Glomerular endothelial cell (primary cell): ENCODE measurements around the gene METTL1. TPM values are rescaled to one million over a fixed set of nuclear protein-coding genes. Genes with fewer than 3 reads are reported as not detected.

Experiments
- DNase-seq: peaks from one replicate; pipeline ENCODE4 v3.0.0-alpha.2; 2011; ENCODE audit warnings: low read depth, low spot score; ENCODE audit errors: extremely low read depth
- total RNA-seq: library from RNA; depleted of rRNA; stranded (reverse); fragments of >200 nt; gene quantifications from 2 replicates; pipeline ENCODE4 v1.2.3, GENCODE V29; 2015

METTL1 gene
- total RNA-seq, 1 donor from 2014 or later = 11.3 TPM

DNA sequence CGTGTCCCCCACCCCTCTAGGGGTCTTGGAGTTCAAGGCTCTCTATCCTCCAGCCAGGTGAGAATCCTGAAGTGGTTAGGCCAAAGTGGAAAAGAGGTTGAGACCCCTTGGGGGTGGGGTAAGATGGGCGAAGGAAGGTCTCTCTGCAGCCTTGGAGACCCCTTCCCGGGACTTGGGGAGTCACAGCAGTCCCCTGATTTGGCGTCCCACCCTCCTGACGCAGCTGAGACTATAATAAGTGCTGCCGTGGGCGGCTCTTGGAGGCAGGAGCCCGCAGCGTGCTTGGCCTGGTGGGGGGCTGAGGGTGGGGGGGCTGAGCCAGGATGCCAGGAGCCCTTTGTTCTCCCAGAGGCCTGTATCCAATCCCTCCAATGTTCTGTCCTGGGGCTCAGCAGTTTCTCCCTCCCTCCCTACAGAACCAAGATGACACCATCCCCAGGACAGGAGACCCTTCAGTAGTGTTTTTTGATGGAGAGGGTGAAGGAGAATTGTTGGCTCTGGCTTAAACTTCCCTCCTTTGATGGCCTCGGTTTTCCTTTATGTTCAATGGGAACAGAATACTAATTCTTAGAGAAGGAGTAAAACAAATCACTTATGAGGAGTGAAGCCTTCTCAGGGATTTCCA is 31.9 kb downstream of the METTL1 start:
- DNase-seq = no peak

DNA sequence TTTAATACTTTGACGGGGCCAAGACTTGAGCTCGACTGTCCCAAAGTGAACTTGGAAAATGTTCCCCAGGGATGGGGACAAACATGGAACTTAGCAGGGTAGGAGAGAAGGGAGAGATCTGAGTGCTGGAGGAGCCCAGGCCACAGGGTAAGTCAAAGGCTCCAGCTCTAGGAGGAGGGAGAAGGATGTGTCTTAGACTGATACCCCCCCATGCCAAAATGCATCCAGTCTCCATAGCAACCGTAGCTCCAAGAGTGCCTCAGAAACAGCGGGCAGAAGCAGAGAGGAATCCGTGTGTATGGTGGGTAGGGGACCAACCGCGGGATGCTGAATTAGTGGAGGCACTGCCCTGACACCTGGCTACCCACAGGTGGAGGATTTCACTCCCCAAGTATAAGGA is 32.5 kb downstream of the METTL1 start:
- no peak for DNase-seq

DNA sequence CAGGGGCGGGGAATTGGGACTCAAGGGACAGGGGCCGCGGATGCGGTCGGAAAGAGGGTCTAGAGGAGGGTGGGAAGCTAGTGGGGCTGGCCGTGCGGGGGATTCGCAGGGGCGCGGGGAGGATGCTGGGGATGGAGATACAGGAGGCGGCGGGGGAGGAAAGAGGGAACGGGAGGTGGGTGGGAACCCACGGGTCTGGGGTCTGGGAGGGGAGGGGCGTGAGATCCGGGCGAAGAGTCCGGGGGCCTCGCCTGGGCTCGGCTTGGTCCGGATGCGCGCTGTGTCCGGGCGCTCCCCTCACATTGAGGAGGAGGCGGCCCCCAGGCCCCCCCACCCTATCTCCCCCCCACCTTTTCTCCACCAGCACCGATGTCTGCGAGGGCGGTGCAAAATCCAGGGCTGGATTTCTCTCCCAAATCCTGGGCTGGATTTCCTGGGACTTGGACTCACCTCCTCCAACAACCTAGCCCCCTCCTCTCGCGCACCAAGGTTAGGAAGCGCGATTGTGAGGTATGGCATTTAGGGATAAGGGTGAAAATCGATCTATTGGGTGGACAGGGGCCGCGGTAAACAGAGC is 33.2 kb downstream of the METTL1 start, which contains the start of gene AGAP2:
Gene AGAP2, minus strand, starts transcription at position 82 of the 577 bp plus-strand sequence. CDS start 496 bp downstream, outside the sequence.
- no peak for DNase-seq

DNA sequence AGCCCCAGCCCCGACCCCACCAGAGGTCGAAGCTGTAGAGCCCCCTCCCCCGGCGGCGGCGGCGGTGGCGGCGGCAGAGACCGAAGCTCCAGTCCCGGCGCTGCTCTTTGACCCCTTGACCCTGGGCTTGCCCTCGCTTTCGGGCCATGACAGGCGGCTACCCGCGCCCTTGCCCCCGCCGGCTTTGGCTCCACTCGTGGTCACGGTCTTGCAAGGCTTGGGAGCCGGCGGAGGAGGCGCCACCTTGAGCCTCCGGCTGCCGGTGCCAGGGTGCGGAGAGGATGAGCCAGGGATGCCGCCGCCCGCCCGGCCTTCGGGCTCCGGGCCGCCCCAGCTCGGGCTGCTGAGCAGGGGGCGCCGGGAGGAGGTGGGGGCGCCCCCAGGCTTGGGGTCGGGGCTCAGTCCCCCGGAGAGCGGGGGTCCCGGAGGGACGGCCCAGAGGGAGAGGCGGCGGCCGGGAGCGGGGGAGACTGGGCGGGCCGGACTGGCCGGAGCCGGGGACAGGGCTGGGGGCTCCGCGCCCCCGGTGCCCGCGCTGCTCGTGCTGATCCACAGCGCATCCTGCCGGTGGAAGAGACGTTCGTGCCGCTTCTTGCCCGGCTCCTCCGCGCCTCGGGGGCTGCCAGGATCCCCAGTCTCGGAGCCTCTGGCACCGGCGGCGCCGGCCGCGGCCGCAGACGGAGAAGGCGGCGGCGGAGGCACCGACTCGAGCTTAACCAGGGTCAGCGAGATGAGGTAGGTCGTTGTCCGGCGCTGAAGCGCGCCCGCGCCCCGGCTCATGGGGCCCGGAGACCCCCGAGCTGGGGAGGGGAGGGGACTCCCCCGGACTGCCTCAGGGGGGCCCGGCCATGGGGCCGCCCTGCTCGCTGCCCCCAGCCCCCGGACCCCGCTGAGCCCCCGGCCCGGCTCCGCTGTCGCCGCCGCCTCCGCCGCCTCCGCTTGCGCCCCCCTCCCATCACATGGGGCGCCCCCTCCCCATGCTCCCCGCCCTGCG is 34.1 kb downstream of the METTL1 start:
- DNase-seq = no peak

DNA sequence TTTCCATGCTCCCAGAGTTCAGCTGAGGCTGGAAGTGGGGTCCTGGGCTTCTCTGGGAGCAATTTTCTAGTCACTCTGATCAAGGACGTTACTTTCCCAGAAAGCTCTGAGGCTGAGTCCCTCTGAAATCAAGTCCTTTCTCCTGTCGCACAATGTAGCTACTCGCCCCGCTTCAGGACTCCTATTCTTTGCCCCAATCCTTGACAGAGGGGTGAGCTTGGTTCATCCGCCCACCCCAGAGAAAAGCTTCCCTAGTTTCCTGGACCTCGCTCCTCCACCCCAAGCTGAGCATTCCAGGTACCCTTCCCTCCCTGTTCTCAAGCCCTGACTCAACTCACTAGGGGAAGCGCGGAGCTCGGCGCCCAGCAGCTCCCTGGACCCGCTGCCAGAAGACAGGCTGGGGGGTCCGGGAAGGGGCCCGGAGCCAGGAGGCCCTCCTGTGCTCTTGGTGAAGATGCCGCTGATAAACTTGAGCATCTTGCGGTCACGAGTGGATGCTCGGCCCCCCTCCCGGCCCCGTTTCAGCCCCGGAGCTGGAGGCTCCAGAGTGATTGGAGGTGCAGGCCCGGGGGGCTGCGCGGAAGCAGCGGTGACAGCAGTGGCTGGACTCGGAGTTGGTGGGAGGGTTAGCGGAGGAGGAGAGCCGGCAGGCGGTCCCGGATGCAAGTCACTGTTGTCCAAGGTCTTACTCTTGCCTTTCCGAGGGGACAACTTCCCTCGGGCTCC is 35.0 kb downstream of the METTL1 start:
- DNase-seq = no peak

DNA sequence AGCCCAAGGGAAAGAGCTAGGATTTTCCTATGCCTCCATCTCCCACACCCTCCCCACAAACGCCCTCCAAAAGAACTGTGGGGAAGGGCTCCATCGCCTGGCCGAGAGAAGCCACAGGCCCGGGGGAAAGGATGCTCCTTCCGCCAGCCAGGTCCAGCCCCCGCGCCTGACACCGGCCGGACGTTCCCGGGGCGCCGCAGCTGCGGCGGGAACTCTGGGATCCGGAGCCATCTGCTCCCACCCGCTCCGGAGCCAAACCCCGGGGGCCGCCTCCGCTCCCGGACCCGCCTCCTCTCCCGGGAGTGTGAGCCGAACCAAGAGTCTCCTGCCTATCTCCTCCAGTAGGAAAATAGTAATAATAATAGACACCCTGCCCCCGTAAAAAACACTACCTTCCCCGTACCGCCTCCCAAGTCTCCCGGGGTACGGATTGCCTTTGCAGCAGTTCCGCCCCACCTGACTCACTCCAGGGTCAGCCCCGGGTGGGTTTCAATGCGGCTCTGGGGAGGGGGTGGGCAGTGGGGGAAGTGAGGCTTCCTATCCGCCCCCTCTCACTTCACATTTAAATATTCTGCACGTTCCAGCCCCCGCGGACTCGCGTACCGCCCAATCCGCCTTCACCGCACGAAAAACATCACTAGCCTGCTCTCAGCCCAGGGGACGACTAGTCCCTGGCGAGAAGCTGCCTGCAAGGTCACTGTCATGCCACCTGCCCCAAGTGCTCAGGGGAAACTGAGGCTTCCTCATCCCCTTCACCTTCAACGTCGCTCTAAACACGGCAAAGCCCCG is 35.8 kb downstream of the METTL1 start:
- no peak for DNase-seq

DNA sequence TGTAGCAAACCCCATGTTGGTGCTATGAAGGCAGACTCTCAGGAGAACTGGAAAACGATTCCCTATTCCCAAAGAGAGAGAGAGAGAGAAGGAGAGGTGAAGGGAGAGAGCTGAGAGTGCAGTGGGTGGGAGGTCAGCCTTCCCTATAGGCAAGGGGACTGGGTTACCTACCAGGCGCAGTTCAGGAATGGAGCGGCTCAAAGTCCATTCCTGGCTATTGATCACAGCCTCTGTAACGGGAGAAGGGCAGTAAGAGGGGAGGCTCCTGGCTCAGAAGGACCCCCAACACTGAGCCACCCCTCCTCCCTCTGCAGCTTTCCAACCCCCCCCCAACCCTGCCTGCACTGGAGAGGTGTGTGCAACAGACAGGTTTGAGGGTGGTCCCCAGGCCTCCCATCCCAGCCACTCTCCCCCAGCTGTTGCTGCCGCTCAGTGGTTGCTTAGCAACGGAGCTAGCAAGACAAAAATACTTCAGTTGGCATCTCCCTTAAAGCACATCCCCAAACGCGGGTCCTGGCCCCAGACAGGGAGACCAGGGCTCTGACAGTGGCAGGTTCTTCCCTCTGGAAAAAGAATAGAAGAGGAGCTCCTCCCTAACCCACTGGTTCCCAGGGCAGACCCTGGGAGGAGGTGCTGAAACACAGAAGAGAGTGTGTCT is 36.6 kb downstream of the METTL1 start:
- DNase-seq = no peak

DNA sequence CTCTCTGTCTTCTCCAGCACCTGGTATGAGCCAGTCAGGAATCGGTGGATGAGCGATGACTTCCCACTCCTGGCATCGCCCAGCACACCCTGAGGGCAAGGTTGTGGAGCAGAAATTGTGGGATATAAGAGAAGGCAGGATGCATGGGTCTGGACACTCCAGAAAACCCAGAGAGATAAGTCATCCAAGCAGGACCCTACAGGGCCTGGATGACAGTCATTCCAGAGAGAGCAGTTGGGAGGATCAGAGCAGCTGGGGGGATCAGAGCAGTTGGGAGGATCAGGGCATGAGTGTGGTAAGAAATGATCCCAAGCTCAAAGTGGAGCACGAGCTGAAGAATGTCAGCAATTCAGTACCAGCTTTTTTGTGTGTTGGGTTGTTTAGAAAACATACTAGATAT is 37.3 kb downstream of the METTL1 start:
- no peak for DNase-seq

DNA sequence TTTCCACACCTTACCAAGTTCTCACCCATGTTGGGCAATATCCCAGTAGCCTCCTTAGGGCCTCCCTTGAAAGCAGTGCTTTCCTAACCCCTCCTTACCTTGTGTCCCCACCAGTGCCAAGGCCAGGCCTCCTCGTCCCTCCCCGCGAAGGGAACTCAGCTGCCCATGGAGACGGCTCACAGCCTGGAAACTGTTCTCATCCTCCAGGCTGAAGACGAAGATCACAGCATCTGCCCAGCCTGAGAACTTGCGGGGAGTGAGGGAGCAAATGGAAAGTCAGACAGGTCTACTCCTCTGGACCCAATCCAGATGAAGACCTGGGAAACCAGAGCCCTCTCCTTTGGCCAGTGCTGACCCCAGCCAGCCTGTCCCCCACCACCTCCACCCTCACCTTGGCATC is 38.0 kb downstream of the METTL1 start:
- no peak for DNase-seq

DNA sequence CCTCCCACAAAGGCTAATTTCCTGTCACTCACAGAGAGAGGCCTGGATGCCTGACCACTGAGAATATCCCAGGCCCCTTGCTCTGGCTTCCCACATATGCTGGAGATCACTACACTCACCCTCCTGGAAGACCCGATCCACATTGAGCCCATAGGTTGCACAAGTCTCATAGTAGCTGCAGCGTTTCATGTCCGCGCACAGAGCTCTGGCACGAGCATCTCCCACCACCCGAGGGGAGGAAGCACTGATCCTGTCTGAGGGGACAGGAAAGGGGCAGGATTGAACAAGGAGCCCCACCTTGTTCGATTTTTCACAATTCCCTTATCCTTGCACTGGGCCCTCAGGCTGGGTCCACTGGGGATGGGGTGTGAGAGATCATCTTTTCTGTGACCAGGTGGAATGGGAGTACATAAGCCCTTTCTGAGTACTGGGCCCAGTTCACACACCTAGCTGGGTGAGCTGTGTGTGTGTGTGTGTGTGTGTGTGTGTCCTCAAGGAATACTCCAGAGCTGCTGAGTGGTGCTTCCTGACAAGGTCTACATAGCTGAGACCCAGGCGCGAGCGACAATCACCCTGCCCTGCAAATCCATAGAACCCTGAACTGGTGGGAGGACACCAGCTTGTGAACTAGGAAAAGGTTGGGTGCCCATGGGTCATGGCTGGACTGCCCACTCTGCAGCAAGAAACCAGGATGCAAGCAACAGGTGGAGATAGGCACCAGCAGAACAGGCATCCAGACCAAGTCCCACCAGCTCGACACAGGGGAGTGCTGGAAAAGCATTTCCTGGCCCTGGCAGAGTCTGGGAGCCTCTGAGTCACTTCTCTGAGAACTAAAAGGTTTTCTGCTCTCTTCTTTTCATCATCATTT is 38.9 kb downstream of the METTL1 start:
- no peak for DNase-seq

DNA sequence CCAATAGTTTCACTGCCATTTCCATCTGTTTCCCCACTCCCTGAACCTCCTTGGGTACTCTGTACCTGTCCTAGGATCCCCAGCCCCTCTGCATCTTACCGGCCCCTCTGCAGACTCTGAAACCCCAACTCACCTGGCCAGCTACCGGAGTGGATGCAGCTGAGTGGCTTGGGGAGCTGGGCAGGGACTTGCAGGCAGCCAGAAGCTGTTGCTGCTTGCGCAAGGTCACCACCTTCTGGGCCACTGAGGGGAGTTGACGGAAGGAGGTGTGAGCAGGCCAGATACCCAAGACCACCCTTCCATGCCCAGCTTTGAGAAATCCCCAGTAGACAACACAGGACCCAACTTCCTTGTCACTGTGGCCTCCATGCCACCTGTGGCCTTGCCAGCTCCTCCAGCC is 39.6 kb downstream of the METTL1 start:
- no peak for DNase-seq

DNA sequence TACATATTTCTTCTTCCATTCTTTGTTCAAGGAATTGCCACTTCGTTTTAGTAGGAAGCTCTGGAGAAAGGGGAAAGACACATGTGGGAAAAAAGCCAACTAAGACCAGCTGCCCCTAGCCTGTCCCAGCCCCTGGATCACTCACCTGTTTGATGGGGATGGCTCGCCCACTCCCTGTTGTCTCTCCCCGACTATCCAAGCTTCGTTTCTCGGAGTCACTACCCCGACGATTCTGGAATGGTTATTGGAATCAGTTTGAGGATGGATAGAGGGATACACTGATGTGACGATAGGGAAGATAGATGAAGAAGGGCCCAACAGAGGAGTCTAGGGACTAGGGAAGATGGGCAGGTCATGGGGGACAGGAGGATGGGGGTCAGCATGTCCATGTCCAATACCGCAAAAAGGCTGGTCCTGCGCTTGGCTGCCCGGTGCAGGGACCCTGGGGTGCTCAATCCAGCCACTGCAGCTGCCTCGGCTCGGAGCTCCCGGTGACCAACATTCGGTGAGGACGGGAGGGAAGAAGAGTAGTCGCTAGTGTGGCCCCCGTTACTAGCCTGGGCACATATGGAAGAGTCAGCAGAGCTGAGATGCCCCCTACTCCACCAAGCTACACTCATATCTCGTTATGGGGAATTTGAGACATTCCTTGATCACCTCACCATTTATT is 40.4 kb downstream of the METTL1 start:
- no peak for DNase-seq

DNA sequence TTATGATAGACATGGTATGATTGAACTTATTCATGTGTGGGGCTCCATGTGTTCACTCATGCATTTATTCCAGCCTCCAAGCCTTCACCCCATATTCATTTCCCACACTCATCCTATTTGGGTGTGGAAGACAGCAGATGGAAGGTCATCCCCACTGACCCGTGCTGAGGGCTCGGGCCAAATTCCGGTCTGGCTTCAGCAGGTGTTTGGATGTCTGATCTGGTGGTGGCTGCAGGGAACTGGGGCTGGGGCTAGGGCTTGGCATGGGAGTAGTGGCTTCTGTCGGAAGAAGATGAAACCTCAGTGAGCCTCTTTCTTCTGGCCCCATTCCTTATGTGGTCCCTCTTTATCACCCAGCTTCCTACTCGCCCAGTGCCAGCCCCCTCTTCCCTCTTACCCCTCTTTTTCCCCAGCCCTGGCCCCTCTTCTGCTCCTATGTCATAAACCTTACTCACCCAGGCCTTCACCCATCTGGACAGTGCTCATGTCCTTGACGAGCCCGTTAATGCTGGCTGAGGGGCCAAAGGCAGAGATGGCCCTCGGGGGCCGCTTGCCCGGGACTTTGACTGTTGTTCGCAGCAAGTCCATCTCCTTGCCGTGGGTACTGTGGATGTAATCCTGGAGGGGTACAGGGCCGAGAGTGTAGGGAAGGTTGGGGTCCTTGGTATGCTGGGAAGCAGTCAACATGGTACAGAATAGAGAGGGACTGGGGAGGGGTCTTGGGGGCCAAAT is 41.4 kb downstream of the METTL1 start:
- DNase-seq = no peak

DNA sequence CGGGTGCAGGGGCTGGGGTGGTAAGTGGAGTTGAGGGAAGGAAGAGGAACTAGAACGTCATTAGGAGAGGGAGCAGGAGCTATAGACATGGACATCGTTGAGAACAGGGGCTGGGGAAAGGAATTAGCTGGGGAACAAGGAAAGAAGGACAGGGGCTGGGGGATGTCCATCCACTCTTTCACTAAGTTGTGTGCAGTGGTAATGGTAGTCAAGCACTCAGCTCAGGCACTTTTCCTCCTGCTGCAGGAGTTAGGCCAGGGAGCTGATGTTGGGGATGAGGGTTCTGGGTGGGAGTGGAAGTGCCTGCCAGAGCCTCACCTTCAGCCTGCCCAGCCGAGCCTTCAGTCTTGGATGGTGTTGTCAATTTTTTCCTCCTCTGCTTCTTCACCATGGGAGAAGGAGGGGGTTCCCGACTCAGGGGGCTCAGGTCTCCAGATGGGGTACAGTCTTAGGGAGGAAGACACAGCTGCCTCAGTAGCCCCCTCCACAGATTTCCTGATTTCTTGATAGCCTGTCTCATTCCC is 42.5 kb downstream of the METTL1 start:
- DNase-seq = no peak

DNA sequence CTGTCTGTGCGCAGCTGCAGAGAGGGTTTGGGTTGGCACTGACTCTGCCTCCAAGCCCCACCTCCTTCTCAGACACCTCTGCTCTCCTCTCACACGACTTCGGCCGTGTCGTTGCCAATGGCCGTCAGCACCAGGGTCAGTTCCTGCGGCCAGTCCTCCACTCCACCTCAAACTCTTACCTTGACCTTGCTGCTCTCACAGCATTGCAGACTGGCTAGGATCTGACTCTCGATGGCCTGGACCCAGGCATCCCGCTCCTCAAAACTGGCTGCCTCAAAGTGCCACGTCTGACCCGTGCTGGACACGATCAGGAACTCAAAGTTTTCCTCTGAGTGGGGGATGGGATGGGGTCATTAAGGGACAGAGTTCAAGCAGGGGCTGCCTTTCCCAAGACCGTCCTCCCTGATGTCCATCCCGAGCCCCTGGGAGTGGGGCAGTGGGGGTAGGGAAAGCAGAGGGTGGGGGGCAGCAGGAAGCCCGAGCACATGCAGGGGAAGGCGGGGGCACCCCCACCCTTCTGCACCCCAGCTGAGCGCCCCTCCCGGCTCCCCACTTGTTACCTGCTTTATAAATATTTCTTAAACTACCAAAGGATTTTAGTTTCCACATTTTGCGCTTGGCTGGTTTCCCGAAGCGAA is 44.0 kb downstream of the METTL1 start:
- DNase-seq = no peak

DNA sequence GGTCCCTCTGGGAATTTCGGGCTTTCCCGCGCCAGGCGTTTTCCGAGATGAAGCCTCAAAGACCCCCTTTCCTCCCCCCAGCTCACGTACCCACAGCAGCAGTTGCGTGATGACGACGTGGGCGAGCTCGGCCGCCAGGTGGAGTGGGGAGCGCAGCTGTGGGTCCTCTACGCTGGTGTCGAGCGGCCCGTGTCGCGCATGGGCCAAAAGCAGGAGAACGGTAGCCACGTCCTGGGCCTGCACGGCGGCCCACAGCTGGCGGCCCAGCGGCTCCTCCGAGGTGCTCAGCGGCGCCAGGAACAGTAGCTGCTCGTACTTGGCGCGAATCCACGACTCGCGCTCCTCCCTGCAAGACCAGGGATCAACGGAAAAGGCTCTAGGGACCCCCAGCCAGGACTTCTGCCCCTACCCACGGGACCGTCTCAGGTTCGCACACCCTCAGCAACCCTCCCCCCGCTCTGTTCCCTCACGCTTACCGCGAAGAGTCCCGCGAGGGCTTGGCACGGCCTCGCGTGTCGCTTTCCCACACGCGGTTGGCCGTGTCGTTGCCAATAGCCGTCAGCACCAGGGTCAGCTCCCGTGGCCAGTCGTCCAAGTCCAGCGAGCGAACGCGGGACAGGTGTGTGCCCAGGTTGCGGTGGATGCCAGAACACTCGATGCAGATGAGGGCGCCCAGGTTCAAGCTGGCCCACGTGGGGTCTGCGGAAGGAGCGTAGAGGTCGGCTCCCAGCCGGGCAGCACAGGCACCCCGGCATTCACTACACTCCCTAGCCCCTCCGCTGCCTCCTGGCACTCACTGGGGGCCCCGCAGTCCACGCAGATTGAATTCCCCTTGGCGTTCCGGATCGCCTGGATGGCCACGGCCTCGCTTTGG is 44.8 kb downstream of the METTL1 start:
- DNase-seq = no peak
